ENCODE results near the gene MED26. TPM values are rescaled to one million over a fixed set of nuclear protein-coding genes. Genes with fewer than 3 reads are reported as not detected.

Gene MED26
- total RNA-seq, 3 donors from 2014 or later, result 10.8 to 12.0 (median 11.2) TPM

DNA sequence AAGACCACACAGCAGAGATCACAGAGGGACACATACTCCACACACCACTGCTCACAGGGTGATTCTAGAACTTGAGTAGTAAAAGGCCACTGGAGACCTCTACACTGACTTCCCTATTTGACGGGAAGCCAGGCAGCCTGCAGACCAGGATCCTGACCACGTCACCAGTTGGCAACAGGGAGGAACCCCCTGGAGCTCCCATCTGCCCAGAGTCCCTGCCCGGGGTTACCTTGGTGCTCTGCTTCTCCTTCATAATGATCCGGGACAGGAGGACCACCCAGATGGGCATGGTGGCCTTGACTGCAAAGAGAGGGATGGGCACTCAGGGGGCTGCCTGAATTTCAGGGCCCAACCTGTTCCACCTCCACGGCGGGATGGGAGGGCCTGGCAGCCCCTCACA is 56.7 kb downstream of the MED26 start:
- H3K36me3 ChIP-seq (ENCODE audit: low read depth), result peaks cover 4% of the 10 kb centered on the region
- H3K9me3 ChIP-seq, result no peaks in the 10 kb centered on the region
- intact Hi-C loops (cut with DNase I, micrococcal nuclease), result no loop called here
- DNase-seq, result no peak
- no peak overlapping the region for H3K4me3 ChIP-seq
- ATAC-seq, result no peak
- H3K4me1 ChIP-seq (ENCODE audit: low read depth), result peaks cover 33% of the 10 kb centered on the region
- TF ChIP-seq, protein P1, sequence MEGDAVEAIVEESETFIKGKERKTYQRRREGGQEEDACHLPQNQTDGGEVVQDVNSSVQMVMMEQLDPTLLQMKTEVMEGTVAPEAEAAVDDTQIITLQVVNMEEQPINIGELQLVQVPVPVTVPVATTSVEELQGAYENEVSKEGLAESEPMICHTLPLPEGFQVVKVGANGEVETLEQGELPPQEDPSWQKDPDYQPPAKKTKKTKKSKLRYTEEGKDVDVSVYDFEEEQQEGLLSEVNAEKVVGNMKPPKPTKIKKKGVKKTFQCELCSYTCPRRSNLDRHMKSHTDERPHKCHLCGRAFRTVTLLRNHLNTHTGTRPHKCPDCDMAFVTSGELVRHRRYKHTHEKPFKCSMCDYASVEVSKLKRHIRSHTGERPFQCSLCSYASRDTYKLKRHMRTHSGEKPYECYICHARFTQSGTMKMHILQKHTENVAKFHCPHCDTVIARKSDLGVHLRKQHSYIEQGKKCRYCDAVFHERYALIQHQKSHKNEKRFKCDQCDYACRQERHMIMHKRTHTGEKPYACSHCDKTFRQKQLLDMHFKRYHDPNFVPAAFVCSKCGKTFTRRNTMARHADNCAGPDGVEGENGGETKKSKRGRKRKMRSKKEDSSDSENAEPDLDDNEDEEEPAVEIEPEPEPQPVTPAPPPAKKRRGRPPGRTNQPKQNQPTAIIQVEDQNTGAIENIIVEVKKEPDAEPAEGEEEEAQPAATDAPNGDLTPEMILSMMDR (IDR thresholded peaks at IDR 0.05), result no peak

DNA sequence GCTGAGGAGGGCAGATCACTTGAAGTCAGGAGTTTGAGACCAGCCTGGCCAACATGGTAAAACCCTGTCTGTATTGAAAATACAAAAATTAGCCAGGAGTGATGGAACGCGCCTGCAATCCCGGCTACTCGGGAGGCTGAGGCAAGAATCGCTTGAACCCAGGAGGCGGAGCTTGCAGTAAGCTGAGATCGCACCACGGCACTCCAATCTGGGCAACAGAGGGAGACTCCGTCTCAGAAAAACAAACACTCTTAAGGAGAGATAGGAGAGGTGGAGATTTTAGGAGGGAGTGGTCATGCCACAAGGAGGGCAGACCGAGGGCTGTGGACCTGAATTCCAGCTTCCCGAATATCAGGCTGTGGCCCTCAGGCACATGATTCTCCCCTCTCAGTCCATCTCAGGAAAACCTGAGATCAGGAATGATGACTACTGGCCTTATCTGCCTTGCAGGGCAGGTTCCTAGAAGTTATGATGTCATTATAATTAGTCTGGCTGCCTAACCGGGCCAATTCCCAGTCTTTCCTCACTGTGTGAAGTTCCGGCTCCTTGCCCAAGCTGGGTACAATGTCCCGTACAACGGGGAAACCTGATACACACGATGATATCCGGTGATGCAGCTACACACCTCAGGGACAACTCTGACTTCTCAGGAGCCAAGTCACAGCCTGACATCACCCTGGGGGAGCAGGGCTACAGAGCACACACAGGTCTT is 58.2 kb downstream of the MED26 start:
- ATAC-seq, result no peak
- DNase-seq, result no peak
- peaks cover 28% of the 10 kb centered on the region for H3K4me1 ChIP-seq (ENCODE audit: low read depth)

DNA sequence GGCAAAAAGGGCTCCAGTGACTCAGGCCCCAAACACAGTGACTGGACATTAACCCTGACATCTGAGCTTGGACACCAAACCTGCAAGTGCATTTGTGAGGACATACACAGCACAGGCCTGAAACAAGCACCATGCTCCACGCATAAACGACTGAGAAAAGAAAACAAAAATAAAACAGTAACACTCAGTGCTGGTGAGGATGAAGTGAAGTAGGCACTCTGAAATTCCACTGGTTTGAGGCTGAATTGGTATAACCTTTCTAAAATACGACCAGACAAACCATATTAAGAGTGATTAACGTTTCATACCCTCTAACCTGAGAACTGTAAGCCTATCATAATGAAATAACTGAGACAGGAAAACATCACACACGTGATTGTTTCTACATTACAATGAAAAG is 61.3 kb downstream of the MED26 start:
- Histone ChIP-seq H3K4me3 (no peak overlapping the region), H3K9me3 (no peaks in the 10 kb centered on the region), H3K4me1 (ENCODE audit: low read depth) (peaks cover 11% of the 10 kb centered on the region), H3K36me3 (ENCODE audit: low read depth) (no peaks in the 10 kb centered on the region)
- DNase-seq (no peak), ATAC-seq (no peak)
- TF ChIP-seq, protein P1 (IDR thresholded peaks at IDR 0.05), result no peak
- intact Hi-C loops (cut with DNase I, micrococcal nuclease), result no loop called here

More for the DNA sequence above, 58.2 kb downstream of the MED26 start:
- Histone ChIP-seq H3K4me3 (no peak overlapping the region), H3K36me3 (ENCODE audit: low read depth) (no peaks in the 10 kb centered on the region), H3K9me3 (no peaks in the 10 kb centered on the region)
- TF ChIP-seq, protein P1 (IDR thresholded peaks at IDR 0.05), result no peak
- intact Hi-C loops (cut with DNase I, micrococcal nuclease), result no loop called here

DNA sequence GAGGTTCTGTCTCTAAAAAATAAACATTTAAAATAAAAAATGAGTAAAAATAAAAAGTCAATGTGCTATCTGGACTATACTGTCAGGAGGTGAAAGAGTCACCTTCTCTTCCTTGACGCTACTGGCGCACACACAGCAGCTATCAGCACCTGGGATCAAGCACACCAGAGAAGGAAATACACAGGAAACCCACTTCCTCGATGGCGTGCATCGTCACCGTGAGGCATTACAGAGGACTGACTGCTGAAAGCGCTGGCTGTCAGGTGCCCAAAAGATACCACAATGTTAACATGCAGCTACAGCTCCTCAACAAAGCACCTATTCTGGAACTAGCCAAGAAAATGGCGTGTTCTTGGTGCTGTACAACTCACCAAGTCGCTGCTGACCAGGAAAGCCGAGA is 61.8 kb downstream of the MED26 start:
- H3K36me3 ChIP-seq (ENCODE audit: low read depth), result no peaks in the 10 kb centered on the region
- peak in 2 of 3 donors; percentile 53 to 78 for DNase-seq

DNA sequence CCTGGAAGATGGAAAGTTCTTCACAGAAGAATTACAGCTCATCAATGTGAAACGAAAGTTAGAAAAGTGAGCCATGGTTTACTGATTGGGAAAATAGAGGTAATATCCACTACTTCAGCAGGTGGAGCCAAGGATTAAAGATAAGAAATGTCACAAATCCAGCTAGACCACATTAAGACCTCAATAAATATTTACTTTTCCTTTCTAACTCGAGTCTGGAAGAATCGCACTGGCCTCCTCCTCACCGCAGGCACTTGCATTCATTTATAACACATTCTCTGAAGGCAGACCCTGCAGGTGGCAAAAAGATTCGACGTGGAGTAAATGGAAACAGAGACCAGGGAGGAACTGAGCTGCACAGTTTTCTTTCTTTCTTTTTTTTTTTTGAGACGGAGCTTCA is 63.2 kb downstream of the MED26 start:
- DNase-seq, result no peak
- H3K4me1 ChIP-seq (ENCODE audit: low read depth), result no peaks in the 10 kb centered on the region
- peak; percentile 53 for ATAC-seq

More for the DNA sequence above, 61.8 kb downstream of the MED26 start:
- intact Hi-C loops (cut with DNase I, micrococcal nuclease), result no loop called here
- H3K4me3 ChIP-seq, result no peak overlapping the region
- peak; percentile 84 for ATAC-seq
- no peaks in the 10 kb centered on the region for H3K9me3 ChIP-seq
- TF ChIP-seq, protein P1 (IDR thresholded peaks at IDR 0.05), result no peak
- H3K4me1 ChIP-seq (ENCODE audit: low read depth), result peaks cover 8% of the 10 kb centered on the region

More for the DNA sequence above, 63.2 kb downstream of the MED26 start:
- intact Hi-C loops (cut with DNase I, micrococcal nuclease), result no loop called here
- Histone ChIP-seq H3K4me3 (no peak overlapping the region), H3K9me3 (no peaks in the 10 kb centered on the region), H3K36me3 (ENCODE audit: low read depth) (no peaks in the 10 kb centered on the region)
- TF ChIP-seq, protein P1 (IDR thresholded peaks at IDR 0.05), result no peak
